HepG2 (cell line): ENCODE measurements around the gene ZNF282. TPM values are rescaled to one million over a fixed set of nuclear protein-coding genes. Genes with fewer than 3 reads are reported as not detected.

Experiments used
- ATAC-seq: fragments of 200-7000 bp; cut with Tn5 transposase; 3 replicates; pipeline ENCODE4 v1.9.1; 2020; ENCODE audit warnings: mild to moderate bottlenecking, moderate library complexity
- BruUV-seq: library from RNA; stranded (reverse); fragments of 400-500 nt; replicated peaks from 2 replicates; lab custom pipeline; 2021; lab: Mats Ljungman, UMichigan
- CTCF ChIA-PET: fragments of 300-600 bp; formaldehyde crosslinking; extraction: SDS; loops from one replicate; lab custom pipeline; 2021; ENCODE audit warnings: low total read pairs, inconsistent platforms, low intra/inter-chr PET ratio; lab: Yijun Ruan, JAX
- POLR2A ChIA-PET: fragments of 350-600 bp; sonication (Branson Sonifier 250); formaldehyde crosslinking; loops from one replicate; lab custom pipeline; 2020; ENCODE audit warnings: antibody characterized with exemption, inconsistent platforms; lab: Yijun Ruan, JAX
- DNase-seq: peaks from one replicate; pipeline ENCODE4 v3.0.0-alpha.2; 2015; ENCODE audit warnings: low spot score
- FAIRE-seq: peaks from 3 replicates; lab custom pipeline; 2011; peaks lifted over from hg19 to GRCh38; lab: Jason Lieb, UNC
- H2AFZ ChIP-seq: one replicate; pipeline ENCODE4 v1.6.1; 2011; ENCODE audit warnings: low read length, inconsistent platforms
- H3K27ac ChIP-seq: fragments of 300-600 bp; 3 replicates; pipeline ENCODE4 v1.8.0; 2011; ENCODE audit warnings: mixed run types, mild to moderate bottlenecking, mixed read lengths, low read length, inconsistent platforms; ENCODE audit not compliant: insufficient read depth; ENCODE audit errors: extremely low read length
- H3K27me3 ChIP-seq, 2 experiments: fragments of 200-600 bp in 1 of 2; 2 replicates in 1 of 2; 3 replicates in 1 of 2; pipeline versions ENCODE4 v1.6.0 to v1.8.0; 2011; ENCODE audit warnings: low read length in 2 of 2, mild to moderate bottlenecking in 2 of 2, moderate library complexity in 2 of 2, inconsistent platforms in 1 of 2; ENCODE audit not compliant: insufficient read depth in 2 of 2, control insufficient read depth in 1 of 2
- H3K36me3 ChIP-seq, 2 experiments: fragments of 200-600 bp in 1 of 2; replicated peaks in 1 of 2; 2 replicates in 1 of 2; 3 replicates in 1 of 2; pipeline versions ENCODE4 v1.5.1 to v1.8.0; 2011; ENCODE audit warnings: low read length in 2 of 2, inconsistent platforms in 1 of 2; ENCODE audit not compliant: insufficient read depth in 2 of 2, control insufficient read depth in 1 of 2
- H3K4me1 ChIP-seq: 2 replicates; pipeline ENCODE4 v1.5.1; 2012; ENCODE audit warnings: low read length, inconsistent platforms; ENCODE audit not compliant: insufficient read depth
- H3K4me2 ChIP-seq: 2 replicates; pipeline ENCODE4 v1.6.0; 2011; ENCODE audit warnings: low read depth, low read length, inconsistent platforms
- H3K4me3 ChIP-seq, 3 experiments: fragments of 200-600 bp in 1 of 3; sonication (generic), shearing (Covaris generic) in 1 of 3; replicated peaks in 1 of 3; 2 replicates each; pipeline ENCODE4 v1.5.1; 2011 to 2016; ENCODE audit warnings: low read length in 3 of 3, inconsistent platforms in 2 of 3, low read depth in 2 of 3, mild to moderate bottlenecking in 2 of 3, control low read depth in 1 of 3, mixed read lengths in 1 of 3; ENCODE audit not compliant: insufficient read depth in 1 of 3
- H3K79me2 ChIP-seq: one replicate; pipeline ENCODE4 v1.6.1; 2011; ENCODE audit warnings: low read length, inconsistent platforms; ENCODE audit not compliant: insufficient read depth
- H3K9ac ChIP-seq: 2 replicates; pipeline ENCODE4 v1.6.0; 2011; ENCODE audit warnings: mild to moderate bottlenecking, low read depth, low read length, inconsistent platforms; ENCODE audit not compliant: insufficient read depth
- H3K9me3 ChIP-seq: 2 replicates; pipeline ENCODE4 v1.5.1; 2012; ENCODE audit warnings: mild to moderate bottlenecking, low read length
- H4K20me1 ChIP-seq: 2 replicates; pipeline ENCODE4 v1.6.0; 2011; ENCODE audit warnings: inconsistent platforms, mild to moderate bottlenecking, low read length, moderate library complexity; ENCODE audit not compliant: insufficient read depth
- FOXK1 ChIP-seq: sonication (generic); formaldehyde crosslinking; IDR thresholded peaks from 2 replicates; pipeline ENCODE4 v1.4.0; 2020; ENCODE audit warnings: low read depth, missing genetic modification reagents, borderline replicate concordance
- SRSF9 ChIP-seq: fragments of 200-400 bp; formaldehyde crosslinking; IDR thresholded peaks from 2 replicates; pipeline ENCODE4 v1.6.1; 2018; ENCODE audit warnings: borderline replicate concordance, mild to moderate bottlenecking, low read depth, low read length; ENCODE audit not compliant: insufficient read depth, poor library complexity, severe bottlenecking
- ZFP41 ChIP-seq: sonication (generic); formaldehyde crosslinking; IDR thresholded peaks from 2 replicates; pipeline ENCODE4 v1.4.0; 2020; ENCODE audit warnings: mild to moderate bottlenecking, missing genetic modification reagents, borderline replicate concordance
- ZNF333 ChIP-seq: sonication (generic); formaldehyde crosslinking; IDR thresholded peaks from 2 replicates; pipeline ENCODE4 v1.4.0; 2020; ENCODE audit warnings: mild to moderate bottlenecking, missing genetic modification reagents, borderline replicate concordance
- ZNF556 ChIP-seq: sonication (generic); formaldehyde crosslinking; IDR thresholded peaks from 2 replicates; pipeline ENCODE4 v1.4.0; 2020; ENCODE audit warnings: mild to moderate bottlenecking, missing genetic modification reagents, borderline replicate concordance
- WGBS: methylation state at CpG from one replicate; pipeline ENCODE4 v1.1.6; 2017; ENCODE audit warnings: low lambda C conversion rate; 5-methylcytosine and 5-hydroxymethylcytosine counted together
- in situ Hi-C: cut with HindIII; loops from 2 replicates; pipeline ENCODE4 v1.10.0; 2017; ENCODE audit warnings: low pct_unique_long_range_greater_than_20kb; ENCODE audit not compliant: extremely low pct_ligation_motif_present
- intact Hi-C: fragments of 100-400 bp; cut with micrococcal nuclease; formaldehyde crosslinking; loops from one replicate; pipeline ENCODE4 v1.10.0; 2022; ENCODE audit not compliant: unreplicated experiment
- polyA plus RNA-seq, 8 experiments: library from polyadenylated mRNA; depleted of rRNA in 3 of 8; stranded (reverse) in 7 of 8; unstranded in 1 of 8; fragments of >200 nt; fragmentation: Illumina TruSeq in 4 of 8; extraction: Trizol in 4 of 8; gene quantifications; 2 replicates each; pipeline versions ENCODE4 v1.2.1 to v1.2.3, GENCODE V29; 2011 to 2016; ENCODE audit warnings: low read depth in 4 of 8, missing spikeins in 1 of 8, mixed read lengths in 1 of 8; ENCODE audit not compliant: insufficient read depth in 1 of 8
- total RNA-seq, 5 experiments: library from RNA; depleted of rRNA; stranded (reverse); fragments of >200 nt; fragmentation: Illumina TruSeq; extraction: Trizol; gene quantifications; 2 replicates each; pipeline ENCODE4 v1.2.3, GENCODE V29; 2016; ENCODE audit warnings: low read depth in 1 of 5
- TF ChIP-seq, protein P1 (sequence below): sonication (generic); formaldehyde crosslinking; IDR thresholded peaks from 2 replicates; pipeline ENCODE4 v1.4.0; 2020; ENCODE audit warnings: missing genetic modification reagents, mild to moderate bottlenecking, borderline replicate concordance
- TF ChIP-seq, protein P2 (sequence below): sonication (generic); formaldehyde crosslinking; conservative IDR thresholded peaks from 2 replicates; pipeline ENCODE4 v1.4.0; 2020; ENCODE audit warnings: mild to moderate bottlenecking, missing genetic modification reagents, moderate library complexity

Gene ZNF282
- total and polyA plus RNA-seq, 2 of the 13 experiments (the other 11 are each of a cell fraction or from before 2014, with no cell fraction given): 9.1 to 20.9 TPM

DNA sequence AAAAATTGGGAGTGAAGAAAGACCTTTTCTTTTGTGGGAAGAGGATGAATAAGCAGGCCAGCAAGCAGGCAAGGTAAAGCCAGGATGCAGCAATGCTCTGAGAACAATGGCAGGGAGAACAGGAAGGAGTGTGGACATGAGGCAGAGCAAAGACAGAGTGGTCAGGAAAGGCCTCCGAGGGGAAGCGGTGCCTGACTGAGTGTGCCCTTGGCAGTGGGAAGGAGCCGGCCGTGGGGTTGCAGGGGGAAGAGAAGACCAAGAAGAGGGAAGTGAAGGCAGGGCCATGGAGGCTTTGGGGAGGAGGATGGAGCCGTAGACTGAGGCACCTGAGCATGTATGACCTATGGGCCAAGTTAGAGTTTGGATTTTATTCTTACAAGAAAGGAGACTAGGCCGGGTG, 22.2 kb downstream of the ZNF282 start (continued):
- TF ChIP-seq ZNF556 (CRISPR knock-in tag): no peak

DNA sequence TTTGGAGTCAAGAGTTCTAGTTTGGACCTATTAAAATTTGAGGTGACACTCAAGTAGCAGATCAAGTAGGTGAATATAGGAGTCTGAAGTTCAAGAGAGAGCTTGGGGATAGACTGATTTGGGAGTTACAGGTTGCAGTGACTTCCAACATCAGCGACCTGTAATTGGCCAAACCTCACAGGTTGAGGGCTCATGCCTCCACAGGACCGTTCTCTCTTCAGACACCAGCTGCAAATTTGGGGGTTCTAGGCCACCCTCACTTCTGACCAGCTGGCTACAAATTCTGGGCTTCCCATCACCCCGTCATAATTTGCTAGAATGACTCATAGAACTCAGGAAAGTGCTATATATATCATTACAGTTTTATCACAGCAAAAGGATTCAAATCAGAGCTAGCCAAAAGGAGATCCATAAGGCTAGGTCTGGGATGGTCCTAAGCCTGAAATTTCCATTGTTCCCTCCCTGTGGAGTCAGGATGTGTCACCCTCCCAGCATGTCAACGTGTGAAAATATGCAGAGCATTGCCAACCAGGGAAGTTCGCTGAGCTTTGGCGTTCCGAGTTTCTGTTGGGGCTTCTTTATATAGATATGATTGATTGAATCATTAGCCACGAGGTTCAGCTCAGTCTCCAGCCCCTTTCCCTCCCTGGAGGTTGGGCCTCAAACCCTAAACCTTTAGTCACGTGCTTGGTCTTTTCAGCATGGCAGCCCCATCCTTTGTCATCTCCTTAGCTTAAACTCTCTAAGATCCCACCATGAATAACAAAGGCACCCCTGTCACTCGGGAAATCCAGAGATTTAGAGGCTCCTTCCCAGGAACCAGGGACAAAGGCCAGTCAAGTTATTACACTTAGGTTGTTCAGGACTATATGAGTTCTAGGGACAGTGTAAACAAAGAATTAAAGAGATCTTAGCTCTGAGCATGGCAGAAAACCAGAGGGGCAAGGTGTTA, 23.4 kb downstream of the ZNF282 start:
- POLR2A ChIA-PET: no interaction called here
- ATAC-seq (no peak), DNase-seq (no peak), FAIRE-seq (no peak)
- Histone ChIP-seq H3K9me3 (no peaks in the 10 kb centered on the region), H3K9ac (no peak overlapping the region), H2AFZ (no peak overlapping the region), H3K36me3 (peaks cover 19 to 79% of the 10 kb centered on the region in 2 experiments), H3K79me2 (no peaks in the 10 kb centered on the region), H4K20me1 (0 out of 2 replicates have a peak, but pooled peaks cover 3% of the 10 kb centered on the region), H3K4me3 (no peak overlapping the region), H3K4me2 (no peak overlapping the region), H3K4me1 (no peaks in the 10 kb centered on the region), H3K27ac (no peak overlapping the region), H3K27me3 (no peaks in the 10 kb centered on the region)
- intact Hi-C loops: no loop called here
- WGBS: 97% methylated on average over 10 of the region's 10 CpGs
- CTCF ChIA-PET: no interaction called here
- TF ChIP-seq, protein P1, sequence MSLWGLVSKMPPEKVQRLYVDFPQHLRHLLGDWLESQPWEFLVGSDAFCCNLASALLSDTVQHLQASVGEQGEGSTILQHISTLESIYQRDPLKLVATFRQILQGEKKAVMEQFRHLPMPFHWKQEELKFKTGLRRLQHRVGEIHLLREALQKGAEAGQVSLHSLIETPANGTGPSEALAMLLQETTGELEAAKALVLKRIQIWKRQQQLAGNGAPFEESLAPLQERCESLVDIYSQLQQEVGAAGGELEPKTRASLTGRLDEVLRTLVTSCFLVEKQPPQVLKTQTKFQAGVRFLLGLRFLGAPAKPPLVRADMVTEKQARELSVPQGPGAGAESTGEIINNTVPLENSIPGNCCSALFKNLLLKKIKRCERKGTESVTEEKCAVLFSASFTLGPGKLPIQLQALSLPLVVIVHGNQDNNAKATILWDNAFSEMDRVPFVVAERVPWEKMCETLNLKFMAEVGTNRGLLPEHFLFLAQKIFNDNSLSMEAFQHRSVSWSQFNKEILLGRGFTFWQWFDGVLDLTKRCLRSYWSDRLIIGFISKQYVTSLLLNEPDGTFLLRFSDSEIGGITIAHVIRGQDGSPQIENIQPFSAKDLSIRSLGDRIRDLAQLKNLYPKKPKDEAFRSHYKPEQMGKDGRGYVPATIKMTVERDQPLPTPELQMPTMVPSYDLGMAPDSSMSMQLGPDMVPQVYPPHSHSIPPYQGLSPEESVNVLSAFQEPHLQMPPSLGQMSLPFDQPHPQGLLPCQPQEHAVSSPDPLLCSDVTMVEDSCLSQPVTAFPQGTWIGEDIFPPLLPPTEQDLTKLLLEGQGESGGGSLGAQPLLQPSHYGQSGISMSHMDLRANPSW (CRISPR knock-in tag): no peak
- TF ChIP-seq ZFP41 (CRISPR knock-in tag) (no peak), FOXK1 (CRISPR knock-in tag) (no peak), ZNF333 (CRISPR knock-in tag) (no peak), SRSF9 (no peak)
- TF ChIP-seq, protein P2, sequence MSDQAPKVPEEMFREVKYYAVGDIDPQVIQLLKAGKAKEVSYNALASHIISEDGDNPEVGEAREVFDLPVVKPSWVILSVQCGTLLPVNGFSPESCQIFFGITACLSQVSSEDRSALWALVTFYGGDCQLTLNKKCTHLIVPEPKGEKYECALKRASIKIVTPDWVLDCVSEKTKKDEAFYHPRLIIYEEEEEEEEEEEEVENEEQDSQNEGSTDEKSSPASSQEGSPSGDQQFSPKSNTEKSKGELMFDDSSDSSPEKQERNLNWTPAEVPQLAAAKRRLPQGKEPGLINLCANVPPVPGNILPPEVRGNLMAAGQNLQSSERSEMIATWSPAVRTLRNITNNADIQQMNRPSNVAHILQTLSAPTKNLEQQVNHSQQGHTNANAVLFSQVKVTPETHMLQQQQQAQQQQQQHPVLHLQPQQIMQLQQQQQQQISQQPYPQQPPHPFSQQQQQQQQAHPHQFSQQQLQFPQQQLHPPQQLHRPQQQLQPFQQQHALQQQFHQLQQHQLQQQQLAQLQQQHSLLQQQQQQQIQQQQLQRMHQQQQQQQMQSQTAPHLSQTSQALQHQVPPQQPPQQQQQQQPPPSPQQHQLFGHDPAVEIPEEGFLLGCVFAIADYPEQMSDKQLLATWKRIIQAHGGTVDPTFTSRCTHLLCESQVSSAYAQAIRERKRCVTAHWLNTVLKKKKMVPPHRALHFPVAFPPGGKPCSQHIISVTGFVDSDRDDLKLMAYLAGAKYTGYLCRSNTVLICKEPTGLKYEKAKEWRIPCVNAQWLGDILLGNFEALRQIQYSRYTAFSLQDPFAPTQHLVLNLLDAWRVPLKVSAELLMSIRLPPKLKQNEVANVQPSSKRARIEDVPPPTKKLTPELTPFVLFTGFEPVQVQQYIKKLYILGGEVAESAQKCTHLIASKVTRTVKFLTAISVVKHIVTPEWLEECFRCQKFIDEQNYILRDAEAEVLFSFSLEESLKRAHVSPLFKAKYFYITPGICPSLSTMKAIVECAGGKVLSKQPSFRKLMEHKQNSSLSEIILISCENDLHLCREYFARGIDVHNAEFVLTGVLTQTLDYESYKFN: no peak
- in situ Hi-C loops: no loop called here
- no TSS peak for BruUV-seq
